Ovary (tissue), 3 donors: Measurements from ENCODE around the gene DESI2.

ENCODE experiments used
- CTCF ChIP-seq, 3 donors: fragments of 450-650 bp in 2 of 3; fragments of 200-600 bp in 1 of 3; IDR thresholded peaks; one replicate each; pipeline versions ENCODE4 v1.5.1 to v1.8.0; 2016 to 2022; ENCODE audit warnings: antibody characterized with exemption in 3 of 3, mild to moderate bottlenecking in 1 of 3
- EP300 ChIP-seq: sonication (generic); formaldehyde crosslinking; IDR thresholded peaks from one replicate; pipeline ENCODE4 v1.6.1; 2017; ENCODE audit warnings: antibody characterized with exemption
- POLR2A ChIP-seq: fragments of 450-650 bp; IDR thresholded peaks from one replicate; pipeline ENCODE4 v1.6.1; 2017; ENCODE audit warnings: antibody characterized with exemption, mild to moderate bottlenecking, moderate library complexity
- donor health status: DM: no; HTN: no; CAD: no.

DNA sequence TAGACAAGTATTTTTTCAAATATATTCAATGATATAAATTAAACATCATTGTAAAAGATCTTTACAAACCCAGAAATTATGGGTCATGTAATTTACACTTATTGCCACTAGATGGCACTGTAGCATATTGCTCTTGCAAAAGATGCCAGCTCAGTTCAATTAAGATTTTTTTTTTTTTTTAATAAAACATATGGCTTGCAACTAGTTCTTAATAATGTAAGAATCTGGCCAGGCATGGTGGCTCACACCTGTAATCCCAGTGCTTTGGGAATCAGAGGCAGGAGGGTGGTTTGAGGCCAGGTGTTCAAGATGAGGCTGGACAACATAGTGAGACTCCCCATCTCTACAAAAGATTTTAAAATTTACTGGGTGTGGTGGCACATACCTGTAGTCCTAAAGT lies 49.4 kb upstream of the DESI2 start:
- TF ChIP-seq CTCF (IDR thresholded peaks at IDR 0.05): peak; percentile 63 to 74 (median 66)
- no peak for TF ChIP-seq POLR2A
- no peak for TF ChIP-seq EP300
